HG03439 (cell line): ENCODE measurements around the gene GNAO1.

Experiments
- ATAC-seq: cut with Tn5 transposase; IDR thresholded peaks from one replicate; pipeline ENCODE4 v1.9.1; 2021; ENCODE audit warnings: mild to moderate bottlenecking, moderate library complexity; ENCODE audit not compliant: unreplicated experiment

The GNAO1 gene

GRCh38 chr16:56282451-56282850 lies 91.2 kb downstream of the GNAO1 start:
- ATAC-seq = no peak

GRCh38 chr16:56284521-56284920 lies 93.2 kb downstream of the GNAO1 start:
- no peak for ATAC-seq

- no peak for ATAC-seq
Measured at GRCh38 chr16:56286809-56287208, 95.5 kb downstream of the GNAO1 start.

- ATAC-seq = no peak
Measured at GRCh38 chr16:56288019-56288418, 96.7 kb downstream of the GNAO1 start.

- no peak for ATAC-seq
Measured at GRCh38 chr16:56289416-56289815, 98.1 kb downstream of the GNAO1 start.

- no peak for ATAC-seq
Measured at GRCh38 chr16:56289862-56290261, 98.6 kb downstream of the GNAO1 start.

- ATAC-seq = no peak
Measured at GRCh38 chr16:56294014-56294413, 102.7 kb downstream of the GNAO1 start.

GRCh38 chr16:56294579-56294978 lies 103.3 kb downstream of the GNAO1 start:
- no peak for ATAC-seq

GRCh38 chr16:56295059-56295665 lies 103.9 kb downstream of the GNAO1 start:
- no peak for ATAC-seq

- no peak for ATAC-seq
Measured at GRCh38 chr16:56295739-56296527, 104.6 kb downstream of the GNAO1 start.

GRCh38 chr16:56297684-56298083 lies 106.4 kb downstream of the GNAO1 start:
- ATAC-seq = no peak

GRCh38 chr16:56298116-56298515 lies 106.8 kb downstream of the GNAO1 start:
- ATAC-seq = no peak

- ATAC-seq = no peak
Measured at GRCh38 chr16:56298948-56299596, 107.8 kb downstream of the GNAO1 start.

GRCh38 chr16:56300242-56300623 lies 108.9 kb downstream of the GNAO1 start:
- no peak for ATAC-seq

- no peak for ATAC-seq
Measured at GRCh38 chr16:56300891-56301850, 109.9 kb downstream of the GNAO1 start.

GRCh38 chr16:56302506-56302905 lies 111.2 kb downstream of the GNAO1 start:
- ATAC-seq = no peak

GRCh38 chr16:56303066-56303715 lies 111.9 kb downstream of the GNAO1 start:
- no peak for ATAC-seq

- ATAC-seq = no peak
Measured at GRCh38 chr16:56303880-56304279, 112.6 kb downstream of the GNAO1 start.

- no peak for ATAC-seq
Measured at GRCh38 chr16:56305956-56306565, 114.8 kb downstream of the GNAO1 start.
